Dedifferentiated amniotic fluid mesenchymal stem cell (primary cell): Measurements from ENCODE around the gene MED16.
"Not testable (repeated sequence)": the region's sequence is repeated elsewhere in the genome, so short reads cannot be mapped to it uniquely, and the experiment has no call there.

Experiments used
- DNase-seq: peaks from one replicate; pipeline ENCODE4 v3.0.0-alpha.2; 2016; ENCODE audit errors: extremely low spot score

Gene MED16

GRCh38 chr19:911197-912033 is 18.4 kb upstream of the MED16 start:
- DNase-seq = no peak

DNA sequence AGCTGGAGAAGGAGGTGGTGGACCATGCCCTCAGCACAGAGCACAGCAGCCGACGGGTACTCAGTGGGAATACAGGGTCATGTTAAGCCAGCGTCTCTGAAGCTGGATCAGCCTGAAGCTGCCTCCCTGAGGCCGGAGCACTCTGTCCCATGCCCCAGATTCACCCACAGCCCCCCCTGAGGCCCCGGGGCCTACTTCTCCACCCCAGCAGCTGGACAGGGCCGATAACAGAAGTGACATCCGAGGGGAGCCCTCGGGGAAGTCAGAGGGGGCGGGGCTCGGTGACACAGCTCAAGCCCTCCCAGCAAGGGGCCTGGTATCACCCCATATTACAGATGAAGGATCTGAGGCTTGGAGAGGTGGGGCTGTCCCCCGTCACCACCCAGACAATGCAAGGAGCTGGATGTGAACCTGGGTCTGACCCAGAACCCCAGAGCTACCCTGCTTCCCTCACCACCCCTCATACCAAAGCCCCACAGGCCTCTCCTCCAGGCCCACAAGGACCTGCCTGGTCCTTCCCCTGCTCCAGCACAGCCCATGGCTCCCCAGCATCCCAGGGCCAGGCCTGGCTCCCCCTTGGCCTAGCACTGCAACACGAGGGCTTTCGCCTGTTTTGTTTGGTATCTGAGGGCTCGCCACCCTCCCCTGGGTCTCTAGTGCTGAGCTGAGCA is 14.3 kb upstream of the MED16 start:
- no peak for DNase-seq

- no peak for DNase-seq
Observed at GRCh38 chr19:906480-906879, 13.5 kb upstream of the MED16 start.

- no peak for DNase-seq
Observed at GRCh38 chr19:904545-904944, 11.6 kb upstream of the MED16 start.

DNA sequence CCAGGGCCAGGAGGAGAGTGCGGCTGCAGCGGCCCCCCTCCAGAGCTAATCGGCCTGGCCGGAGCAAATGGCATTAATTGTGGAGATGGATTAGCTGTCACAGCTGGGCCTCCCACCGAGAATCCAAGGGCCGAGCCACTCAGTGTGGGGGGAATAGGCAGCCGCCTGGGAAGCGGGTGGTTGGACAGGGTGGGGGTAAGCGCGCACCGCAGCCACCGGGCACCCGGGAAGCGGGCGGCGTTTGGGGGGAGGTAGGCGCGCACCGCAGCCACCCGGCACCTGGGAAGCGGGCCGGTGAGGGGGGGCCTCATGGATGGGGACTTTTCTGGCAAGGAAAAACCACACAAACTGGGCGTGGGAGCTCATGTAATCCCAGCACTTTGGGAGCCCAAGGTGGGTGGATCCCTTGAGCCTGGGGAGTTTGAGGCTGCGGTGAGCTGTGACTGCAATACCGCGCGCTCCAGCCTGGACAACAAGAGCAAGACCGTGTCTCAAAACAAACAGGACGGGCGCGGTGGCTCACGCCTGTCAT is 10.3 kb upstream of the MED16 start:
- no peak for DNase-seq

DNA sequence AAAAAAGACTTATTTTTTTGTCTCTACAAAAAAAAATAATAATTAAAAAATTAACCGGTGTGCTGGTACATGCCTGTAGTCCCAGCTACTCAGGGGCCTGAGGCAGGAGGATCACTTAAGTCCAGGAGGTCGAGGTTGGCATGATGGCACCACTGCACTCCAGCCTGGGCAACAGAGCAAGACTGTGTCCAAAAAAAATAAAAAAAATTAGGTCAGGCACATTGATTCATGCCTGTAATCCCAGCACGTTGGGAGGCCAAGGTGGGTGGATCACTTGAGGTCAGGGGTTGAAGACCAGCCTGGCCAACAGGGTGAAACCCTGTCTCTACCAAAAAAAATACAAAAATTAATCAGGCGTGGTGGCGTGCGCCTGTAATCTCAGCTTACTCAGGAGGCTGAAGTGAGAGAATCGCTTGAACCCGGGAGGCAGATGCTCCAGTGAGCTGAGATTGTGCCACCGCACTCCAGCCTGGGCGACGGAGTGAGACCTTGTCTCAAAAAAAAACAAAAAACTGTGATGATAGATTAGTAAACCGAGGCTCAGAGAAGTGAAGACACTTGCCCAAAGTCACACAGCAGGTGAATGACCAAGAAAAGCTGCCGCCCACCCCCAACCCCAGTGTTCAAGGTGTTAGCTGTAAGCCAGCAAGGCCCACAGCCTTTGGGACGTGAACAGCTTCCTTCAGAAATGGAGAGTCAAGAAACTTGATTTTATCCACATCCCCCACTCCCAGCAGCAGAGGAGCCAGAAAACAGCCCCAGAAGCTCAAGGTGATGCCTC is 9.6 kb upstream of the MED16 start:
- DNase-seq = no peak

GRCh38 chr19:902093-902370 is 9.0 kb upstream of the MED16 start:
- DNase-seq = no peak

DNA sequence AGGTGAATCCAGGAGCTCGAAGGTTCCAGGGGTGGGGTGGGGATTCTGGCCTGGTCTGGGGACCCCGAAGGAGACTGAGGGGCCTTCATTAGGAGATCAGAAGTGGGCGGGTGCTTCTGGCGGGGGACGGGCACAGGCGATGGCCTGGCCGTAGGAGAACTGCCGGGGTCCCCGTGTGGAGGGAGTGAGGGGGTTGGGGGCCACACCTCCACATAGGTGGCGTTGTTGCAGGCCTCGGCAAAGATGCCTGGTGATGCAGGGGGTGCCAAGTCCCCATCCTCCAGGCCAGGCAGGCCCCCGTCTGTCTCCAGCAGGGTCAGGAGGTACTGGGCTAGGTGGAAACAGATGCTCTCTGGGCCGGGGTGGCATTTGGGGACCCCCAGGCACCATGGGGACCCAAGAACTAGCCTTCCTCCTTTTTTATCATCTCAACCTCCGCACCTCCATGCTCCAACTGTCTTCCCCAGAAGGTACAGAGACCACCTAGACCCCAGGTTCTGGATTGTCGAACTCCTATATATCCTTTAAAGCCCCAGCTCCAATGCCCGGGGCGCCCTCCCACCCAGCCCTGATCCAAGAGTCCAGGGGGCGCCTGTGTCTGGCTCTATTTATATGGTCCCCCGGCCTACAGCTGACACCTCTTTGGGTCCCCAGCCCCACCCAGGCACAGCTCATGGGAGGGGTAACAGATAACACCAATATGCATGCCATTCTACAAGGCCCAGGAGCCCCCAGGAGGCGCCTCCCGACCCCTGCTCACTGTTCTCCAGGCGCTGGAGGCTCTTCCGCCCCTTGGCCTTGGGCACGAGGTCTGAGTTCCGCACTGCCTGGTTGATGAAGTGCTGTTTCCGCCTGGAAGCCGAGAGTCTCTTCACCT is 8.5 kb upstream of the MED16 start:
- DNase-seq = no peak

DNA sequence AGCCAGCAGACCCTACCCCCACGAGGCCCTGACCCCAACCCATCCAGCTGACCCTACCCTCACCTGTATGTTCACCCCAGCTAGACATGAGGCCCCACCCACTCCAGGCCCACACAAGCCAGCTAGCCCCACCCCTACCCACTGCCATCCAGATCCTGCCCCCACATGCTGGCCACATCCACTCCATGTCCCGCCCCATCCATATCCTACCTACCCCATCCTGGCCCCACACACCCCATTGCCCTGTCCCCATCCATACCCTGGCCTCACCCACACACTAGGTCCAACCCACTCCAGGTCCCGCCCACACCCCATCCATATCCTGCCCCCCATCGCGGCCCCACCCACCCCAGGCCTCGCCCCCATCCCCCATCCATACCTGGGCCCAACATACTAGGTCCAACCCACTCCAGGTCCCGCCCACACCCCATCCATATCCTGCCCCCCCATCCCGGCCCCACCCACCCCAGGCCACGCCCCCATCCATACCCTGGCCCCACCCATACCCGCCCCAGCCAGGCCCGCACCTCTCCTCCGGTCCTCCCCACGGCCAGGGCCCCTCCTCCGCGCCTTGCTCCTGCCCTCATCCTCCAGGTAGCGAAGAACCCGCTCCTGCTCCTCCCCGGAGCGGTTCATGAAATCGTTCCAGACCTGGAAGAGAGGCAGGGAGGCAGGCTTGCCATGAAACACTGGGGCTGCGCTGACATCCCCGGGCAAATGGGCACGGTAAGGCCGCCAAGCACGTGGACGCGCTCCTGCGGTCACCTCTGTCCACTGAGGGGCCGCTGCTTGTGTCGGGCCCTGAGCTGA is 7.5 kb upstream of the MED16 start:
- DNase-seq = no peak

DNA sequence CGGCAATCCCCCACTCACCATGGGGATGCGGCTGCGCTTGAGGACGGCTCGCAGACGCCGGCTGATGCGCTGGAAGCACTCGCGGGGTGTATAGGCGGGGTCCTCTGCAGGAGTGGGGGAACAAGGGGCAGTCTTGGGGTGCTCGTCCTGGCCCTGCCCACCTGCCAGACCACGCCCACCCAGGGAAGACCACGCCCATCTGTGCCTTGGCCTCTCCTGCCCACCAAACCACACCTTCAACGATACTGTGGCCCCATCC is 7.0 kb upstream of the MED16 start:
- no peak for DNase-seq

DNA sequence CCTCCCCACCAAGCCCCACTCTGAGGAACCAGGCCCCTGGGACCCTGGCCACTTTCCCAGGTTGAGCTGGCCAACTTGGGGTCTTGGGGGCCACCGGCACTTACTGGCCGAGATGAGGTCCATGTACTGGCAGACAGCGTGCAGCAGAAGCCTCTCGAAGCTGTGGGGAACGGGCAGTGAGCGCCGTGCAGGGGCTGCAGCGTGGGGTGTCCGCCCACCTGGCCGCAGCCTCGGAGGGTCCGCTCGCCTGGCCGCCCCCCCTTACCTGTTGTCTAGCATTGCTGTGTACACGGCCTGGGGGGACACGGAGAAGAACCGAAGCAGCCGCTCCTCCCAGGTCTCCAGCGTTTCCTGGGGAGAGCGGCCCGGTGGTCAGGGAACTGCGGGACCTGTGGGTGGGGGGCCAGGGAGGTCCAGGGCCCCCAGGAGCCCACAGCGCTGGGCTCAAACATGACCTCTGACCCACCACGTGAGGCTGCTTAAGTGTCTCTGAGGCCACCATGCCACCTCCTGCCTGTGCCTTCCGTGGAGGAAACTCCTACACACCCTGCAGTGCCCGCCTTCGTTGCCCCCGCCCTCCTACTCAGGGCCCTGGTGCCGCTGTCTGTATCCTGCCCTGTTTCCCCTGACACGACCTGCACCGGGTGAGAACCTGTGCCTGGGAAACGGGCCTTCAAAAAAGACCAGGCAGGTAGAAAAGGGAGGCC is 6.5 kb upstream of the MED16 start:
- DNase-seq = no peak

DNA sequence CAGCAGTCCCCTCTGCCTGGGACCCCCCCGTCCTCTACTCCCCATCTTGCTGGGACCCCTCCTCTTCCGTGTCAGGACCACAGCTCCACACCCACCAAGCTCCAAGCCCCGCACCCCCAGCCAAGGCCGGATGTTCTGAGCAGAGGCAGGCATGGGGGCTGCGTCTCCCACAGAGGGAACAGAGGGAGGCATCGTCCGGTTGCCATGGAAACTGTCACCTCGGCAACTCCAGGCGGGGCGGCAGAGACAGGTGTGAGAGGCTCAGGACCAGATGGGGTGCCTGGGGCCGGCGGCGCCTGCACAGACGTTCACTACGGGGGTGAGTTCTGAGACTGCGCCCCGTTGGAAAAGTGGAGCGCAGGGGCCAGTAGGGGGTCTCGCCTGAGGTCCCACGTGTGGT is 5.7 kb upstream of the MED16 start:
- no peak for DNase-seq

DNA sequence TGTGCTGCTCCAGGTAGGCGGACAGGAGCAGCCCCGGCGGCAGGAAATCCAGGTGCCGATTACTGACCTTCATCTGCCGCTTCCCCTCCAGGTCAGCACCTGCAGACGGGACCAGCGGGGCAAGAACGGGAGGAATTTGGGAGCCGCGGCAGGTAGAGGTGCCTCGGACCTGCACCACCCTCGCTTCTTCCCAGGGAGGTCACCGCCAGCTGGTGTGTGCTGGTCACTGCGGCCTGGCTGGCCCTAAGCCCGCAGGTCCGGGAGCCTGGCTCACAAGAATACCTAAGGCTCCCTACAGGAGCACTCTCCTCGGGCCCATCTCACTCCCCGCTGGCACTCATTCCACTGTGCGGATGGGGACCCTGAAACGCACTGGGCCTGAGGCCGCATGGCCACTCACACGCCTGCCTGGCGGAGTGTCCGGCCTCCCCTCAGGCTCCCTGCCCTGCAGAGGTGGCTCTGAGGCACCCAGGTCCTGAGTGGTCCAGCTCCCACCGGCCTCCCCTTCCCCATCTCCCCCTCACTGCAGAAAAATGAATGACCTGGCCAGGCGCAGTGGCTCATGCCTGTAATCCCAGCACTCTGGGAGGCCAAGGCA is 4.6 kb upstream of the MED16 start:
- DNase-seq = no peak

- DNase-seq = no peak
Observed at GRCh38 chr19:896999-897398, 4.0 kb upstream of the MED16 start.

GRCh38 chr19:896434-896833 is 3.4 kb upstream of the MED16 start:
- DNase-seq = no peak

GRCh38 chr19:892243-892893 is 619 bp downstream of the MED16 start:
- no peak for DNase-seq

DNA sequence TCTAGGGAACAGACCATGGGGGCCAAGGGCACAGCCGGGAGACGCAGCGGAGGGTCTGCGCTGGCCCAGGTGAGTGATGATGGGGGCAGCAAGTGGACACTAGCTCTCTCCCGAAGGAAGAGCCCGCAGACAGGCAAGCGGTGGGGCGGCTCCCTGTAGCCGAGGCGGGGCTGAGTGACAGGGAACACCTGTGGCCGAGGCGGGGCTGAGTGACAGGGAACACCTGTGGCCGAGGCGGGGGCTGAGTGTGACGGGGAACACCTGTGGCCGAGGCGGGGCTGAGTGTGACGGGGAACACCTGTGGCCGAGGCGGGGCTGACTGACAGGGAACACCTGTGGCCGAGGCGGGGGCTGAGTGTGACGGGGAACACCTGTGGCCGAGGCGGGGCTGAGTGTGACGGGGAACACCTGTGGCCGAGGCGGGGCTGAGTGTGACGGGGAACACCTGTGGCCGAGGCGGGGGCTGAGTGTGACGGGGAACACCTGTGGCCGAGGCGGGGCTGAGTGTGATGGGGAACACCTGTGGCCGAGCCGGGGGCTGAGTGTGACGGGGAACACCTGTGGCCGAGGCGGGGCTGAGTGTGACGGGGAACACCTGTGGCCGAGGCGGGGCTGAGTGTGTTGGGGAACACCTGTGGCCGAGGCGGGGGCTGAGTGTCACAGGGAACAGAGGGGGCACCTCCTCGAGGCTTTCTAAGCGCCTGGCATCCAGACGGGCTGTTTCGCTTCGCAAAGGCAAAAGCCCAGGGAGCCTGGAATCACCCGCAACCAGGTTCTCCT is 1.4 kb downstream of the MED16 start:
- not testable (repeated sequence) for DNase-seq

DNA sequence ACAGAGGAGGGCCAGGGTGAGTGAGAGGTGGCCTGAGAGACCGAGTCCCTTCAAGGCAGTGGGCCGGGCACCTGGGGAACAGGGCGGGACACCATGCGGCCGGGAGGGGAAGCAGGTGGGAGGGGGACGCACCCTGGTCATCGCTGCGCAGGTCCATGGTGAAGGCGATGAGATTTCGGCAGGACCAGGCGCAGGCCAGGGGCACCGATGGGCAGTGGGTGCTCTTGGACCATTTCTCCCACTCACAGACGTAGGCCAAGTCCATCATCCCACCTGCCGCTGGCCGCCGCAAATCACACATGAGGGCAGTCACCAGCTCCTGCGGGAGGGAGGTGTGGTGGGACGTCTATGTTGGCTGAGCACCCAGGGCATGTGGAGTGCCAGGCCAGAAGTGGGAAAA is 2.2 kb downstream of the MED16 start:
- no peak for DNase-seq
